GM18499 (cell line): Measurements from ENCODE around the gene WBP2NL.

Source experiments
- ATAC-seq: cut with Tn5 transposase; IDR thresholded peaks from one replicate; pipeline ENCODE4 v1.9.1; 2021; ENCODE audit warnings: moderate number of reproducible peaks; ENCODE audit not compliant: insufficient read depth, unreplicated experiment

The WBP2NL gene

GRCh38 chr22:42022162-42022847 lies 23.7 kb downstream of the WBP2NL start:
- no peak for ATAC-seq

- no peak for ATAC-seq
Measured at GRCh38 chr22:42025421-42025820, 26.8 kb downstream of the WBP2NL start.

GRCh38 chr22:42026705-42027104 lies 28.1 kb downstream of the WBP2NL start:
- no peak for ATAC-seq

GRCh38 chr22:42033263-42034181 lies 34.9 kb downstream of the WBP2NL start:
- ATAC-seq = no peak

GRCh38 chr22:42035256-42035655 lies 36.7 kb downstream of the WBP2NL start:
- ATAC-seq = no peak

- no peak for ATAC-seq
Measured at GRCh38 chr22:42039271-42039670, 40.7 kb downstream of the WBP2NL start.

GRCh38 chr22:42041784-42042183 lies 43.2 kb downstream of the WBP2NL start:
- ATAC-seq = no peak

- no peak for ATAC-seq
Measured at GRCh38 chr22:42050641-42051180, 52.1 kb downstream of the WBP2NL start.

- no peak for ATAC-seq
Measured at GRCh38 chr22:42052765-42053164, 54.2 kb downstream of the WBP2NL start.

- no peak for ATAC-seq
Measured at GRCh38 chr22:42056757-42057511, 58.3 kb downstream of the WBP2NL start.

GRCh38 chr22:42060489-42060888 lies 61.9 kb downstream of the WBP2NL start:
- no peak for ATAC-seq

- no peak for ATAC-seq
Measured at GRCh38 chr22:42061041-42061440, 62.5 kb downstream of the WBP2NL start.

- ATAC-seq = no peak
Measured at GRCh38 chr22:42062506-42063170, 64.0 kb downstream of the WBP2NL start.

GRCh38 chr22:42064629-42065028 lies 66.0 kb downstream of the WBP2NL start:
- ATAC-seq = no peak

- ATAC-seq = no peak
Measured at GRCh38 chr22:42065438-42066125, 67.0 kb downstream of the WBP2NL start.

GRCh38 chr22:42066126-42066761 lies 67.7 kb downstream of the WBP2NL start:
- ATAC-seq = no peak

GRCh38 chr22:42066937-42067336 lies 68.3 kb downstream of the WBP2NL start:
- ATAC-seq = no peak

GRCh38 chr22:42067671-42068251 lies 69.2 kb downstream of the WBP2NL start:
- no peak for ATAC-seq

GRCh38 chr22:42068291-42068690 lies 69.7 kb downstream of the WBP2NL start:
- ATAC-seq = no peak
